H9 (cell line): ENCODE results near the gene CCND3. TPM values are rescaled to one million over a fixed set of nuclear protein-coding genes. Genes with fewer than 3 reads are reported as not detected.

ENCODE experiments used
- DNase-seq: peaks from one replicate; pipeline ENCODE4 v3.0.0-alpha.2; 2017
- H2AFZ ChIP-seq: one replicate; pipeline ENCODE4 v1.6.1; 2013; ENCODE audit warnings: mild to moderate bottlenecking, low read length, control low read depth, moderate library complexity
- H2AK5ac ChIP-seq: 2 replicates; pipeline ENCODE4 v1.6.1; 2013; ENCODE audit warnings: low read length, control low read depth, mixed read lengths; ENCODE audit not compliant: insufficient read length
- H2BK120ac ChIP-seq: one replicate; pipeline ENCODE4 v1.6.1; 2013; ENCODE audit warnings: low read depth, mild to moderate bottlenecking, low read length, control low read depth, inconsistent platforms; ENCODE audit not compliant: poor library complexity, severe bottlenecking
- H2BK12ac ChIP-seq: 2 replicates; pipeline ENCODE4 v1.6.1; 2013; ENCODE audit warnings: low read length, control low read depth, mixed read lengths, low read depth; ENCODE audit not compliant: insufficient read length
- H2BK15ac ChIP-seq: 2 replicates; pipeline ENCODE4 v1.6.1; 2013; ENCODE audit warnings: low read depth, low read length, control low read depth
- H2BK20ac ChIP-seq: one replicate; pipeline ENCODE4 v1.6.1; 2013; ENCODE audit warnings: low read depth, mild to moderate bottlenecking, low read length, control low read depth, inconsistent platforms; ENCODE audit not compliant: poor library complexity, severe bottlenecking
- H2BK5ac ChIP-seq: 2 replicates; pipeline ENCODE4 v1.6.1; 2013; ENCODE audit warnings: low read length, control low read depth, mixed read lengths; ENCODE audit not compliant: insufficient read length
- H3K14ac ChIP-seq: 2 replicates; pipeline ENCODE4 v1.6.1; 2013; ENCODE audit warnings: low read length, control low read depth; ENCODE audit not compliant: insufficient read depth
- H3K18ac ChIP-seq: 2 replicates; pipeline ENCODE4 v1.6.1; 2013; ENCODE audit warnings: low read depth, mild to moderate bottlenecking, mixed read lengths, low read length, control low read depth; ENCODE audit not compliant: insufficient read length
- H3K23ac ChIP-seq: 2 replicates; pipeline ENCODE4 v1.6.1; 2013; ENCODE audit warnings: low read length, control low read depth, mixed read lengths, low read depth; ENCODE audit not compliant: insufficient read length
- H3K23me2 ChIP-seq: 2 replicates; pipeline ENCODE4 v1.6.1; 2013; ENCODE audit warnings: low read depth, mild to moderate bottlenecking, mixed read lengths, low read length, control low read depth; ENCODE audit not compliant: insufficient read length, poor library complexity, severe bottlenecking
- H3K27ac ChIP-seq: 2 replicates; pipeline ENCODE4 v1.5.1; 2013; ENCODE audit warnings: low read length, control low read depth, mixed read lengths, low read depth; ENCODE audit not compliant: insufficient read length
- H3K27me3 ChIP-seq: 2 replicates; pipeline ENCODE4 v1.6.1; 2013; ENCODE audit warnings: low read length, control low read depth, inconsistent platforms; ENCODE audit not compliant: insufficient read depth
- H3K4ac ChIP-seq: 2 replicates; pipeline ENCODE4 v1.6.1; 2013; ENCODE audit warnings: low read depth, mild to moderate bottlenecking, control low read depth, inconsistent platforms, low read length, moderate library complexity
- H3K4me1 ChIP-seq: 2 replicates; pipeline ENCODE4 v1.6.1; 2013; ENCODE audit warnings: low read length, control low read depth, inconsistent platforms; ENCODE audit not compliant: insufficient read depth
- H3K4me2 ChIP-seq: 2 replicates; pipeline ENCODE4 v1.6.1; 2013; ENCODE audit warnings: low read length, control low read depth, mixed read lengths; ENCODE audit not compliant: insufficient read length, insufficient read depth
- H3K56ac ChIP-seq: 2 replicates; pipeline ENCODE4 v1.6.1; 2013; ENCODE audit warnings: low read depth, mild to moderate bottlenecking, mixed read lengths, low read length, control low read depth; ENCODE audit not compliant: insufficient read length
- H3K79me1 ChIP-seq: 2 replicates; pipeline ENCODE4 v1.6.1; 2013; ENCODE audit warnings: low read depth, mild to moderate bottlenecking, moderate library complexity, low read length, control low read depth, inconsistent platforms; ENCODE audit not compliant: insufficient read depth, poor library complexity, severe bottlenecking
- H3K79me2 ChIP-seq: 2 replicates; pipeline ENCODE4 v1.6.1; 2013; ENCODE audit warnings: low read length, control low read depth, inconsistent platforms; ENCODE audit not compliant: insufficient read depth
- H3K9ac ChIP-seq: 2 replicates; pipeline ENCODE4 v1.6.1; 2013; ENCODE audit warnings: low read length, control low read depth, mixed read lengths; ENCODE audit not compliant: insufficient read length; ENCODE audit errors: extremely low read depth
- H3K9me3 ChIP-seq: one replicate; pipeline ENCODE4 v1.6.1; 2013; ENCODE audit warnings: low read depth, low read length, inconsistent platforms; ENCODE audit not compliant: control insufficient read depth
- H3T11ph ChIP-seq: one replicate; pipeline ENCODE4 v1.6.1; 2013; ENCODE audit warnings: mild to moderate bottlenecking, low read length, control low read depth, inconsistent platforms
- H4K20me1 ChIP-seq: one replicate; pipeline ENCODE4 v1.6.1; 2013; ENCODE audit not compliant: control insufficient read depth, insufficient read length, insufficient read depth
- H4K5ac ChIP-seq: 2 replicates; pipeline ENCODE4 v1.6.1; 2013; ENCODE audit warnings: low read depth, mild to moderate bottlenecking, mixed read lengths, low read length, control low read depth; ENCODE audit not compliant: insufficient read length
- H4K8ac ChIP-seq: replicated peaks from 2 replicates; pipeline ENCODE4 v1.6.1; 2013; ENCODE audit warnings: low read length, control low read depth, mixed read lengths, low read depth; ENCODE audit not compliant: insufficient read length
- H4K91ac ChIP-seq: 2 replicates; pipeline ENCODE4 v1.6.1; 2013; ENCODE audit warnings: low read depth, mild to moderate bottlenecking, moderate library complexity, mixed read lengths, low read length, control low read depth; ENCODE audit not compliant: insufficient read length
- H3K27ac Mint-ChIP-seq, 3 experiments: 2 replicates in 2 of 3; 3 replicates in 1 of 3; pipeline ENCODE4 v1.8.0; 2020 to 2021; ENCODE audit warnings: mixed read lengths in 3 of 3, mild to moderate bottlenecking in 1 of 3, moderate library complexity in 1 of 3
- H3K27me3 Mint-ChIP-seq: 2 replicates; pipeline ENCODE4 v1.8.0; 2021; ENCODE audit warnings: low read depth, mild to moderate bottlenecking, moderate library complexity, mixed read lengths
- H3K36me3 Mint-ChIP-seq, 3 experiments: 2 replicates in 2 of 3; 3 replicates in 1 of 3; pipeline ENCODE4 v1.8.0; 2020 to 2021; ENCODE audit warnings: low read depth in 3 of 3, mixed read lengths in 3 of 3; ENCODE audit not compliant: insufficient read depth in 1 of 3
- H3K4me1 Mint-ChIP-seq, 2 experiments: 2 replicates each; pipeline ENCODE4 v1.8.0; 2020; ENCODE audit warnings: mixed read lengths in 2 of 2
- H3K4me3 Mint-ChIP-seq, 2 experiments: 2 replicates in 1 of 2; 3 replicates in 1 of 2; pipeline ENCODE4 v1.8.0; 2020 to 2021; ENCODE audit warnings: mild to moderate bottlenecking in 2 of 2, mixed read lengths in 2 of 2, moderate library complexity in 1 of 2
- H3K9me3 Mint-ChIP-seq, 2 experiments: 2 replicates in 1 of 2; 3 replicates in 1 of 2; pipeline ENCODE4 v1.8.0; 2020; ENCODE audit warnings: mild to moderate bottlenecking in 2 of 2, mixed read lengths in 2 of 2, moderate library complexity in 1 of 2
- CTCF ChIP-seq: fragments of 200-600 bp; sonication (generic); conservative IDR thresholded peaks from 3 replicates; pipeline ENCODE4 v1.8.0; 2021; ENCODE audit warnings: antibody characterized with exemption, mild to moderate bottlenecking
- WGBS: extraction: QIAGEN DNeasy Blood & Tissue Kit; methylation state at CpG from one replicate; pipeline ENCODE4 v1.1.7; 2013; ENCODE audit warnings: missing lambda C conversion rate, low lambda C conversion rate, mixed read lengths; ENCODE audit not compliant: insufficient read length; ENCODE audit errors: extremely low coverage; 5-methylcytosine and 5-hydroxymethylcytosine counted together
- total RNA-seq: library from RNA; stranded (reverse); gene quantifications from 2 replicates; pipeline ENCODE4 v1.2.1, GENCODE V29; 2021

The CCND3 gene
- total RNA-seq, 1 experiment from 2014 or later = 24.2 TPM

GRCh38 chr6:41917528-41917927 is 24.1 kb downstream of the CCND3 start:
- Histone ChIP-seq H3K27me3 (no peaks in the 10 kb centered on the region), H2BK5ac (no peak overlapping the region), H3K14ac (no peak overlapping the region), H4K5ac (no peak overlapping the region), H3K23ac (no peak overlapping the region), H3K4me1 (no peaks in the 10 kb centered on the region), H4K91ac (no peak overlapping the region), H3K4ac (no peak overlapping the region), H2BK12ac (no peak overlapping the region), H3K9me3 (no peaks in the 10 kb centered on the region), H2BK15ac (no peak overlapping the region), H2BK20ac (no peak overlapping the region), H3K79me1 (no peaks in the 10 kb centered on the region), H3T11ph (no peak overlapping the region), H4K8ac (no peak overlapping the region), H3K9ac (no peak overlapping the region), H4K20me1 (no peaks in the 10 kb centered on the region), H2AFZ (no peak overlapping the region), H2AK5ac (no peak overlapping the region), H3K27ac (no peak overlapping the region), H3K56ac (no peak overlapping the region), H3K23me2 (peaks cover 11% of the 10 kb centered on the region), H3K79me2 (peaks cover 16% of the 10 kb centered on the region; the same call in 1 of the 2 replicates), H2BK120ac (no peak overlapping the region), H3K18ac (no peak overlapping the region), H3K4me2 (no peak overlapping the region)
- no peak for DNase-seq
- TF ChIP-seq CTCF = no peak
- Mint-ChIP-seq H3K4me1 (peaks cover 10 to 14% of the 10 kb centered on the region in 2 experiments), H3K9me3 (no peaks in the 10 kb centered on the region; a peak in 1 of 5 replicates), H3K27me3 (no peaks in the 10 kb centered on the region), H3K27ac (no peak overlapping the region), H3K36me3 (peaks cover 11 to 41% (median 28%) of the 10 kb centered on the region in 3 experiments; a peak in 5 of 7 replicates), H3K4me3 (no peak overlapping the region)
- WGBS = no CpG with 5 or more reads among the region's 4 CpGs
